Hematopoietic multipotent progenitor cell treated with erythropoietin and hydrocortisone succinate and interleukin-3 and kit ligand, for 17 days (in vitro differentiated cells): ENCODE results near the gene NR2F1-AS1.

ENCODE experiments used
- DNase-seq: peaks from one replicate; pipeline ENCODE4 v3.0.0-alpha.2; 2015; ENCODE audit warnings: low spot score

The NR2F1-AS1 gene

GRCh38 chr5:93603078-93603792, 22.2 kb upstream of the NR2F1-AS1 start:
- no peak for DNase-seq

- DNase-seq, result no peak
These were observed 21.4 kb upstream of the NR2F1-AS1 start for GRCh38 chr5:93602241-93603077.

- DNase-seq, result no peak
These were observed 20.8 kb upstream of the NR2F1-AS1 start for GRCh38 chr5:93601802-93602155.

- no peak for DNase-seq
These were observed 20.2 kb upstream of the NR2F1-AS1 start for GRCh38 chr5:93601071-93601801.

DNA sequence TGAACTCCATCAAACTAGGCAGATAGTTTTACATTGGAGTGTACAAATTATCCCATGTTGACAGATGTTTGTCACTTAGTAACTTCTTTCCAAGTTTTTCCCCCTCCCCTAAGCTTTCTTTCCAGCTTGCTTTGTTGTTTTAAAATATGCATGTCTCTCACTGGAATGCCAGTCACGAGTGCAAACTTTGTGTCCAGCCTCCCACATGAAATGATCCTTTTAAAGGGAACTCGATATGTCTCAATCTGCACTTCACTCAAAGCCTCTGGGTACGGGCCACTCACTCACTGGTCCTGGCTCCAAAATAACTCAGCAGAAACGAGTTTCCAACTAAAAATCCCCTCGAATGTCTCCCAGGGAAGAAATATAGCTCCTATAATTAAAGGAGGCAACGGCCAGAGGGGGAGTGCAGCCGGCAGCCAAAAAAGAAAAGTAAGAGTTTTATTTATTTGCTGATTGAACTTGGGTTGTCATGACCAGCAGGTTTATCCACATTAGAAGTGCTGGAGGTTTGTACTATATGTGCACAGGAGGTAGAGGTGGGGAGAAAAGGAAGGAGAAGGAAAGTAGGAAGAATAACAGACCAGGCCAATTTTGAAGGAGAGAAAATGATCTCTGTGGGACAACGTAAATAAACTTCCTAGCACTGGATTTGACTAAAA, 19.5 kb upstream of the NR2F1-AS1 start:
- no peak for DNase-seq

GRCh38 chr5:93599399-93600120, 18.5 kb upstream of the NR2F1-AS1 start:
- no peak for DNase-seq

DNA sequence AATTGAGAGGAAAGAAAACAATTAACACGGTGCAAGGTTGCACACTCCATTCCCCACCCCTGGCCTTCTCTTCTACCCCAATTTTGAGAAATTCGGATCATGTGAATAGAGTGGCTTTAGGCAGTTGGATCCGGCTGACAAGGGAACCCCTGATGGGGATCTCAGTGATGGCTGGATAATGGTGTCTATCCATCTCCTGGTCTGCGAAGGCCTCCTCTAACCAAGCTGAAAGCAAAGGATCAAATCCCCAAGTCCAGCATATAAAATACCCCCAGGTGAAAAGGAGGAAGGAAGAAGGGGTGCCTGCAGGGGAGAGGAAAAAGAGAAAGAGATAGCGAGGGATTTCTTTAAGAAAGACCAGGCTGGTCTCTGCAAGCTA, 18.0 kb upstream of the NR2F1-AS1 start:
- DNase-seq, result no peak

DNA sequence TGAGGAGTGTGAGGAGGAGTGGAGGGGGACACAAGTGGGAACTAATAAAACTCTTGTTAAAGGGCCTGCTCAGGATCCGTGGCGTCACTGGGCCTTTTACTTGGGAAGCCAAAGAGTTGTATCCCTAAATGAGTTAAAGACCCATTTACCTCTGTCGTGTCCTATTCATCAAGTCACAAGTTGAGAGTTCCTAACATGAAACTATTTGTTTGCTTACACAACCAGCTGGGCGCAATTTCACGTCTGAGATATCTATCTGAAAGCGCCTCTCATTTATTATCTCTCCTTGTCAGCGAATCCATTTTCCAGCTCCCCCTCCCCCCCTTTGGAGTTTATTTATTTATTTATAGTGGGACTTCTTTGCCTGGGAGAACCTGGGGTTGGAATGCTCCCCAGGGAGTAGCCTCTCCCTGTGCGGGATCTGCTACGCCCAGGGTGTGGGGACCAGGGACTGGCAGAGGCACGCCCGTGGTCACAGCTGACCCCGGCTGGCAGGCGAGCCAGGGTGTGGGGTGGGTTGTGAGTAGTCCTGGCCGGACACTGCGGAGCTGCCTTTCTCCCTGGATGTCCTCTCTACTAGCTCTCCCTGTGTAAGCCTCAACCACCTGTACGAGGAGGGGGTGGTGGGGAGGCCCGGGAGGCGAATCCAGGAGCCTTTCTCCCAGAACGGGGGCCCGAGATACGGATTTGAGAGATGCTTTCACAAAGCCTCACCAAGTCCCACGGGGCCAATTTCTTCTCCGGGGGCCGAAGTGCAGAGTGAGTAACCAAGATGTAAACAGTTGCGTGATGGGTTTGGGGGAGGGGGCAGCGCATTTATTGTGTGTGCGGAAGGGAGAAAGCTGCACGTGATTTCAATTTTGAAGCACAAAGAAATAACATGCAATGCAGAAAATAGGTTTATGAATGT, 17.3 kb upstream of the NR2F1-AS1 start:
- DNase-seq, result no peak

- peak; percentile 7 for DNase-seq
These were observed 15.9 kb upstream of the NR2F1-AS1 start for GRCh38 chr5:93596676-93597490.

DNA sequence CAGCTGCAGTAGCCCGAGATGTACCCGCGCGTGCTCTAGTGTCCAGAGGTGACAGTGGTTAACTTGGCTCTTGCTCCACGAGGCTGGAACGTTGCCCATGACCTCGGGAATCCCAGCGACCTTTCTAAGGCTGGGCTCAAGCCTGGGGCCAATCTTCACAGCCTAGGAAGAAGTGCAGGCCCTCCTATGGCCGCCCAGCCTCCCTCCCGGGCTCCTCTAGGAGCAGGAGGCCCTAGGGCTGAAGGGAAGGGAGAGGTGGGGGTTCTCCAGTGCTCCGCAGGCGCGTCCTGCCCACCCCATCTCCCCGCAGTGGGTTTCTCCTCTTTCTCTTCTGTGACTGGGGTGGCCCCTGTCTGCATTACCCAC, 15.3 kb upstream of the NR2F1-AS1 start:
- no peak for DNase-seq

DNA sequence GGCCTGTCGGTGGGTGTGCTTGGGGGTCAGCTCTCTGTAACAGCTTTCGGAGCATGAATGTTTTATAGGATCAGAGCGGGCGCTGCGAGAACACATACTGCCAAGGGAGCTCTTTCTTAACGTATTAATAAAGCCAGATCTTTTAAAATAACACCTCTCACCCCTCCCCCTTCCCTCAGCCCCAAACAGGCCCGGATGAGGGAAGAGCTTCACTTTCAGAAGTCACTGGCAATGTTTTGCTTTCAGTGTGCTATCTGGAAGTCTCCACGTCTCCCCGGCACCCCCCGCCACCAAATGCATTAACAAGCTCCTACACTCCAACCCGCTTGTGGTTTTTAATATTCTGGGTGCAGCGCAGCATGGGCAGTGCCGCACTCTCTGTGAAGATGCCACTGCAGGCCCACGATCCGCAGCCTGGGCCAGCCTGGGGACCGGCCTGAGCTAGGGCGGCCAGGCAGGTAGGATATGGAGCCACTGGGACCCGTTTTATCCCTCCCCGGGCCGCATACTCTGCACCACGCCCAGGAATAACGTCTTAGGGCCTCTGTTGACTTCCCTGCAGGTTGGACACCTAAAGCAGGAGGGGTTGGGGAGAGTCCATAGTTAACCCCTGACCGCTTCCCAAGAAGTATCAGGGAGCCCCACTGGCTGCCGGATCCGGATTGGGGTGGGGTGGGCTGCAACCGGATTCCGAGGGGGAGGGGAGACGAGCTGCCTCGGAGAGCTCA, 14.6 kb upstream of the NR2F1-AS1 start:
- no peak for DNase-seq

DNA sequence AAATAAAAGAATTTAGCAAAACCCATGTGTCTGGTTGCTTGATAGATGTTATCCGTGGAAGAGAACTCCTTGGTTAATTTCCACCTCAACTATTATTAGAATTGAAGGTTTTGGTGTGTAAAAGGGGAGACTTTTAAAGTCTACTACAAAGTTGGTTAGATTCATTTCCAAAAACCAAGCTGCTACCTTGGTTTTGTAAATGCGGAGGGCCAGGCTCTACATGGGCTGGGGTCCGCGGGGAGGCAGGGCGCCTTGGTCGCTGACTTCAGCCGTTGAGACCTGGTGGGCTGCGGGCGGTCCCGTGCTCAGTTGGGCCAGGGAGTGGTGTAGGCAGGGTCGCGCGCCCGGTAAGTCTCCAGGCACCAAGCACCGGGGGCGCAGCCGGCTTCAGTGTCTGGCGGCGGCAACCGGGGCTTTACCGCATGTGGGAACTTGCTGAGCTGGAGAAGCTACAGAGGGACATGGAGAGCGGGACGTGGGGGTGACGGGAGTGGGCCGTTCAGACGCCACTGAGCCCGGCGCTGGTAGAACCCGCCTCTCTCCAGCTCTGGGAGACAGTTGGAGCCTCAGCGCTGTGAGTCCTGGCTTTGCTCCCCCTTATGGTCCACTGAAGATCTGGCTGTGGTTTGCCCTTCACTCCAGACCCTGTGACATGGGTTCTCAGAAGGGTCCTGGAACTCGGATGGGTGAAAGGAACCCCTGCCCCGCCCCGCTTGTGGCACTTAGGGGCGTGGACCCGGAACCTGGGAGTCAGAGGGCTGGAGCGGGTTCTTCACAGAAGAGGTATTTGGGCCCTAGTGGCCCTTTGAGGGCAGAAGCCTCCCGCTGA, 13.8 kb upstream of the NR2F1-AS1 start:
- DNase-seq, result no peak

GRCh38 chr5:93593476-93594131, 12.6 kb upstream of the NR2F1-AS1 start:
- no peak for DNase-seq

GRCh38 chr5:93592883-93593282, 11.9 kb upstream of the NR2F1-AS1 start:
- DNase-seq, result no peak

- DNase-seq, result no peak
These were observed 10.4 kb upstream of the NR2F1-AS1 start for GRCh38 chr5:93591323-93591945.

DNA sequence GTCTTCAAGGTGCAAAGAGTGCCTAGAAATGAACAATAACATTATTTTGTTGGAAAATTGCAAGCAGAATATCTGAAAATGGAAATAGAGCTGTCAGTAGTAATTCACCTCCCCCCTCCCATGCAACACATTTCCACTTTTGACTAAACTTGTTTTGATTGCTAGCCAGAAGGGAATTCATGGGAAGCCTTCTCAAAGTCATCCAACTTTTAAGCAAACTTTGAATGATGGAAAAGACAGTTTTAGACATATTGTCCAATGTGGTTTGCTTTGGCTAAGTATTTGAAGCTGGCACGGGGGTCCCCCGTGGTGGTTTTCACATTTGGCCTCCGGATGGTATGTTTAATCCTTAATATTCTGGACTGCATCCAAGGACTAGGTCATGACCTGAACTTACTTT, 9.5 kb upstream of the NR2F1-AS1 start:
- DNase-seq, result no peak

DNA sequence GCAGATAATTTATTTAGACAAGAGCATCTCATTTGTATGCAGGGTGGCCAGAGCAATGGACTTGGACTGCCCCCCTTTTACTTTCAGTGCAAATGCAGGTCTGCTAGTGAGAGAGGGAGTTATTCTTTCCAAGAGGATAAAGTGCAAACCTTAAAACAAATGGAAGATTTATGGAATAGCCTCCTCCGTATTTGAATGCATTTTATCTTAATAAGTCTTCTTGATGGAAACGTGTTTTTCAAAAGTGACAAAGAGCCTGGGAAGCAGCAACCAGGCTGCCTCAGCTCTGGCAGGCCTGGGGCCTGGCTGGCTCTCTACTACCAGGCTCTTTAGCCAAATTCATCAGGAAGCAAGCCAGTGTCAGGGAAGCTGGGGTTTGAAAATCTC, 8.8 kb upstream of the NR2F1-AS1 start:
- DNase-seq, result no peak
